OCI-LY3 (cell line): ENCODE data around the gene MYO16.

Source experiments
- EZH2phosphoT487 ChIP-seq: fragments of 200-600 bp; shearing (Covaris generic); IDR thresholded peaks from 2 replicates; pipeline ENCODE4 v1.6.1; 2018; ENCODE audit warnings: antibody characterized with exemption, mixed run types, low read depth
- TF ChIP-seq, protein P1 (sequence below): fragments of 200-600, 300-600 bp; sonication (generic); IDR thresholded peaks from 2 replicates; pipeline ENCODE4 v1.5.1; 2014; ENCODE audit warnings: antibody characterized with exemption, low read length, low read depth

DNA sequence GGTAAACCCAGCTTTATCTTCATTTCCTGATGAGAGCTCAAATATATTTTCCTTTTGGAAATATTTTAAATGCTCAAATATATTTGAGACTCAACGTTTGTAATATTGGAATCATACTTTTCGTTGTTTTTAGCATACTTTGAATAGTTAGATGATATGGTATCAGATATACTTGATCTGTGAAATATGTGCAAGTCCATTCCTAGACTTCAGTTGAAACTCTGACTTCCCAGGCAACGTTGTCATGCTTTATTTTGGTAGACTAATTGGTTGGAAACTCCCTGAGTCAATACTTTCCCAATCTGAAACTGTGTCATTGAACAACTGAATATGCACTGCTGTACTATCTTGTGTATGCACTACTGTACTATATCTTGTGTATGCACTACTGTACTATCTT lies 378.5 kb downstream of the MYO16 start:
- TF ChIP-seq, protein P1, sequence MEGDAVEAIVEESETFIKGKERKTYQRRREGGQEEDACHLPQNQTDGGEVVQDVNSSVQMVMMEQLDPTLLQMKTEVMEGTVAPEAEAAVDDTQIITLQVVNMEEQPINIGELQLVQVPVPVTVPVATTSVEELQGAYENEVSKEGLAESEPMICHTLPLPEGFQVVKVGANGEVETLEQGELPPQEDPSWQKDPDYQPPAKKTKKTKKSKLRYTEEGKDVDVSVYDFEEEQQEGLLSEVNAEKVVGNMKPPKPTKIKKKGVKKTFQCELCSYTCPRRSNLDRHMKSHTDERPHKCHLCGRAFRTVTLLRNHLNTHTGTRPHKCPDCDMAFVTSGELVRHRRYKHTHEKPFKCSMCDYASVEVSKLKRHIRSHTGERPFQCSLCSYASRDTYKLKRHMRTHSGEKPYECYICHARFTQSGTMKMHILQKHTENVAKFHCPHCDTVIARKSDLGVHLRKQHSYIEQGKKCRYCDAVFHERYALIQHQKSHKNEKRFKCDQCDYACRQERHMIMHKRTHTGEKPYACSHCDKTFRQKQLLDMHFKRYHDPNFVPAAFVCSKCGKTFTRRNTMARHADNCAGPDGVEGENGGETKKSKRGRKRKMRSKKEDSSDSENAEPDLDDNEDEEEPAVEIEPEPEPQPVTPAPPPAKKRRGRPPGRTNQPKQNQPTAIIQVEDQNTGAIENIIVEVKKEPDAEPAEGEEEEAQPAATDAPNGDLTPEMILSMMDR: no peak
- TF ChIP-seq EZH2phosphoT487: no peak
